Daoy (cell line): ENCODE data around the gene IQUB. TPM values are rescaled to one million over a fixed set of nuclear protein-coding genes. Genes with fewer than 3 reads are reported as not detected.
"Not testable (repeated sequence)": the region's sequence is repeated elsewhere in the genome, so short reads cannot be mapped to it uniquely, and the experiment has no call there.

ENCODE experiments used
- DNase-seq: peaks from one replicate; pipeline ENCODE4 v3.0.0-alpha.2; 2015; ENCODE audit warnings: low read depth
- total RNA-seq: library from RNA; depleted of rRNA; stranded (reverse); fragments of >200 nt; shearing (Covaris generic); gene quantifications from 2 replicates; pipeline ENCODE4 v1.2.3, GENCODE V29; 2014

The IQUB gene
- total RNA-seq, 1 experiment from 2014 or later: 0.74 TPM

- DNase-seq: no peak
Observed at GRCh38 chr7:123539871-123540270, 5.5 kb upstream of the IQUB start.

GRCh38 chr7:123538897-123539296 is 4.5 kb upstream of the IQUB start:
- peak; percentile 20 for DNase-seq

GRCh38 chr7:123538189-123538714 is 3.9 kb upstream of the IQUB start:
- DNase-seq: peak; percentile 71

- DNase-seq: no peak
Observed at GRCh38 chr7:123537026-123537642, 2.7 kb upstream of the IQUB start.

GRCh38 chr7:123535517-123535916 is 1.1 kb upstream of the IQUB start:
- DNase-seq: no peak

GRCh38 chr7:123533929-123534382 is 439 bp downstream of the IQUB start:
- DNase-seq: no peak

GRCh38 chr7:123533553-123533917 is 860 bp downstream of the IQUB start:
- no peak for DNase-seq

- peak; percentile 37 for DNase-seq
Observed at GRCh38 chr7:123532788-123533552, 1.4 kb downstream of the IQUB start.

GRCh38 chr7:123532343-123532742 is 2.1 kb downstream of the IQUB start:
- DNase-seq: not testable (repeated sequence)

GRCh38 chr7:123530035-123530591 is 4.3 kb downstream of the IQUB start:
- not testable (repeated sequence) for DNase-seq

GRCh38 chr7:123528265-123528664 is 6.1 kb downstream of the IQUB start:
- no peak for DNase-seq

- DNase-seq: not testable (repeated sequence)
Observed at GRCh38 chr7:123527712-123528225, 6.6 kb downstream of the IQUB start.

GRCh38 chr7:123526533-123526932 is 7.9 kb downstream of the IQUB start:
- not testable (repeated sequence) for DNase-seq

GRCh38 chr7:123522066-123522465 is 12.3 kb downstream of the IQUB start:
- DNase-seq: no peak

- DNase-seq: no peak
Observed at GRCh38 chr7:123505221-123505620, 29.2 kb downstream of the IQUB start.

GRCh38 chr7:123502201-123502600 is 32.2 kb downstream of the IQUB start:
- no peak for DNase-seq

- no peak for DNase-seq
Observed at GRCh38 chr7:123500878-123501489, 33.4 kb downstream of the IQUB start.

GRCh38 chr7:123499211-123499970 is 35.0 kb downstream of the IQUB start:
- peak; percentile 45 for DNase-seq

GRCh38 chr7:123498601-123499000 is 35.8 kb downstream of the IQUB start:
- no peak for DNase-seq

- no peak for DNase-seq
Observed at GRCh38 chr7:123498031-123498430, 36.4 kb downstream of the IQUB start.

GRCh38 chr7:123494193-123494796 is 40.1 kb downstream of the IQUB start:
- DNase-seq: peak; percentile 50
